ENCODE measurements around the gene CERS6. TPM values are rescaled to one million over a fixed set of nuclear protein-coding genes. Genes with fewer than 3 reads are reported as not detected.
A peak's percentile ranks its signal among the peaks of the same experiment; 100 is the strongest.

CERS6 gene
- total and polyA plus RNA-seq, 2 experiments from 2014 or later, result 7.4 to 35.0 TPM

GRCh38 chr2:168593713-168594112, 137.6 kb downstream of the CERS6 start:
- peaks cover 17% of the 10 kb centered on the region; the same call in 1 of the 2 replicates for H3K79me2 ChIP-seq (replicated peaks; ENCODE audit: insufficient read depth)
- H3K4me3 ChIP-seq, result no peak overlapping the region
- H3F3A ChIP-seq (replicated peaks; ENCODE audit: low read depth), result no peaks in the 10 kb centered on the region

More at GRCh38 chr2:168593713-168594112, 137.6 kb downstream of the CERS6 start:
- ATAC-seq (no peak), DNase-seq (ENCODE audit: low spot score) (no peak)
- no peaks in the 10 kb centered on the region for H3K9me2 ChIP-seq (ENCODE audit: insufficient read depth)
- H3K4me2 ChIP-seq, result peak overlapping the region; percentile 46; the same call in 1 of the 2 replicates
- TF ChIP-seq ZNF331 (CRISPR knock-in tag; IDR thresholded peaks at IDR 0.05; ENCODE audit: low read depth) (no peak), POLR2AphosphoS5 (IDR thresholded peaks at IDR 0.05; ENCODE audit: low read depth) (no peak), STAT1 (IDR thresholded peaks at IDR 0.05; ENCODE audit: unreplicated experiment) (no peak), CREB1 (CRISPR knock-in tag; IDR thresholded peaks at IDR 0.05; ENCODE audit: low read depth) (no peak), EZH2phosphoT487 (IDR thresholded peaks at IDR 0.05; ENCODE audit: unreplicated experiment) (no peak), JUNB (IDR thresholded peaks at IDR 0.05; ENCODE audit: unreplicated experiment) (no peak), ETS1 (IDR thresholded peaks at IDR 0.05) (no peak), REST (IDR thresholded peaks at IDR 0.05; ENCODE audit: unreplicated experiment) (no peak), ZNF114 (CRISPR knock-in tag; IDR thresholded peaks at IDR 0.05) (no peak), EZH2 (IDR thresholded peaks at IDR 0.05; ENCODE audit: low read depth, unreplicated experiment) (no peak), ZNF462 (CRISPR knock-in tag; IDR thresholded peaks at IDR 0.05) (no peak), NANOG (IDR thresholded peaks at IDR 0.05; ENCODE audit: borderline replicate concordance) (no peak)
- TF ChIP-seq, protein P1, sequence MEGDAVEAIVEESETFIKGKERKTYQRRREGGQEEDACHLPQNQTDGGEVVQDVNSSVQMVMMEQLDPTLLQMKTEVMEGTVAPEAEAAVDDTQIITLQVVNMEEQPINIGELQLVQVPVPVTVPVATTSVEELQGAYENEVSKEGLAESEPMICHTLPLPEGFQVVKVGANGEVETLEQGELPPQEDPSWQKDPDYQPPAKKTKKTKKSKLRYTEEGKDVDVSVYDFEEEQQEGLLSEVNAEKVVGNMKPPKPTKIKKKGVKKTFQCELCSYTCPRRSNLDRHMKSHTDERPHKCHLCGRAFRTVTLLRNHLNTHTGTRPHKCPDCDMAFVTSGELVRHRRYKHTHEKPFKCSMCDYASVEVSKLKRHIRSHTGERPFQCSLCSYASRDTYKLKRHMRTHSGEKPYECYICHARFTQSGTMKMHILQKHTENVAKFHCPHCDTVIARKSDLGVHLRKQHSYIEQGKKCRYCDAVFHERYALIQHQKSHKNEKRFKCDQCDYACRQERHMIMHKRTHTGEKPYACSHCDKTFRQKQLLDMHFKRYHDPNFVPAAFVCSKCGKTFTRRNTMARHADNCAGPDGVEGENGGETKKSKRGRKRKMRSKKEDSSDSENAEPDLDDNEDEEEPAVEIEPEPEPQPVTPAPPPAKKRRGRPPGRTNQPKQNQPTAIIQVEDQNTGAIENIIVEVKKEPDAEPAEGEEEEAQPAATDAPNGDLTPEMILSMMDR (conservative IDR thresholded peaks at IDR 0.05; ENCODE audit: low read depth in 2 of 2), result no peak
- Mint-ChIP-seq H3K27ac (0 out of 2 replicates have a peak overlapping the region, but pooled peaks have one; percentile 64), H3K4me1 (peaks cover 54% of the 10 kb centered on the region), H3K4me3 (no peak overlapping the region), H3K27me3 (ENCODE audit: insufficient read depth, low read depth, poor library complexity) (no peaks in the 10 kb centered on the region), H3K36me3 (ENCODE audit: low read depth) (no peaks in the 10 kb centered on the region), H3K9me3 (no peaks in the 10 kb centered on the region)
- H3K4me1 ChIP-seq (ENCODE audit: insufficient read depth), result peaks cover 60% of the 10 kb centered on the region
- H2AFZ ChIP-seq, result no peak overlapping the region
- no peaks in the 10 kb centered on the region for H3K36me3 ChIP-seq (ENCODE audit: insufficient read depth)
- no peaks in the 10 kb centered on the region for H4K20me1 ChIP-seq (replicated peaks; ENCODE audit: insufficient read depth)
- no peak overlapping the region for H3K27ac ChIP-seq (ENCODE audit: low read depth)
- H3K27me3 ChIP-seq (ENCODE audit: insufficient read depth), result no peaks in the 10 kb centered on the region
